Activated CD4-positive, alpha-beta T cell treated with anti-CD3 and anti-CD28 coated beads, Interleukin-2, amount 10 ng/mL, durations not matched to agents 24 days and 14 days (primary cell): Measurements from ENCODE around the gene SLC44A5. TPM values are rescaled to one million over a fixed set of nuclear protein-coding genes. Genes with fewer than 3 reads are reported as not detected.
"Not testable (repeated sequence)": the region's sequence is repeated elsewhere in the genome, so short reads cannot be mapped to it uniquely, and the experiment has no call there.

Experiments used
- DNase-seq: peaks from one replicate; pipeline ENCODE4 v3.0.0; 2022
- H3K27ac Mint-ChIP-seq: one replicate; pipeline ENCODE4 v1.8.0; 2022; ENCODE audit warnings: mild to moderate bottlenecking, mixed read lengths
- H3K27me3 Mint-ChIP-seq: one replicate; pipeline ENCODE4 v1.8.0; 2022; ENCODE audit warnings: mixed read lengths
- H3K36me3 Mint-ChIP-seq: one replicate; pipeline ENCODE4 v1.8.0; 2022; ENCODE audit warnings: low read depth, mild to moderate bottlenecking, mixed read lengths
- H3K4me1 Mint-ChIP-seq: one replicate; pipeline ENCODE4 v1.8.0; 2021; ENCODE audit warnings: mixed read lengths
- H3K4me3 Mint-ChIP-seq: one replicate; pipeline ENCODE4 v1.8.0; 2022; ENCODE audit warnings: mild to moderate bottlenecking, moderate library complexity, mixed read lengths
- H3K9me3 Mint-ChIP-seq: one replicate; pipeline ENCODE4 v1.8.0; 2021; ENCODE audit warnings: mixed read lengths
- intact Hi-C: fragments of 100-400 bp; cut with micrococcal nuclease; formaldehyde crosslinking; loops from one replicate; pipeline ENCODE4 v1.15.1; 2023
- total RNA-seq: library from RNA; stranded (reverse); gene quantifications from 2 replicates; pipeline ENCODE4 v1.2.3, GENCODE V29; 2022

The SLC44A5 gene
- total RNA-seq, 1 donor from 2014 or later, result not detected

DNA sequence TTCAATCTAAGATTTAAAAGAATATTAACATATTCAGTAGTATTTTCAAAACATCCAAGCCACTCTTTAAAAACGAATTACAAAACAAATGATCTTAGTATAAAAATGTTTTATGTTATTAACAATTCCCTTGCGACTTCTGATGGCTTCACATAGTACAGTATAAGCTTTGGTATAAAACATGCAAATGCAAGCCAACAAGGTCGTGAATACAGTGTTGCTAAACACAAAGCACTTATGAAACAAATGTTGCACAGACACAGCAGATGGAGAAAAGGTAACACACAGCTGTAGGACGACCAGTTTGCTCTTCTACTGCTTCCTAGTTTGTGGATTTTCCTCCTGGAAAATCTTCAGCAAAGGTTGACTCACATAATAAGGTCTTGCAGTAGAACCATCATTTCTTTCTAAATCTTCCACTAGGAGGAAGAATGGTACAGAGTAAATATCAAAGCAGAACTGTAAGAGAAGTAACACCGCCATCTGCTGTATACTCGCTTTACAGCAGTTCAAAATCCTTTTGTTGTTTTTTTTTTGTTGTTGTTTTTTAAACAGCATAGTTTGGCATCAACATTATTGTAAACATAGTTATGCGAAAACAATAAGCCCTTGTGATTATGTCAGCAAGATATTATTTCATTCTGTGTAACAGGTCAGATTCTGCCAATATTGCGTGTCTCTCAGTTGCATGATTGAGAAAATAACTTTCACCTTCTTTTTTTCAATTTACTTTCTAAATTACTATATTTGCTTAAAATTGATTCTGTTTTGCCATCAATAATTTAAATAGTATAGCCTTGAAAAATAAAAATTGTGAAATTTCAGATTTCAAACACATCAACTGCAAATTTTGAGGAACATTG lies 407.3 kb downstream of the SLC44A5 start:
- Mint-ChIP-seq H3K36me3 (no peaks in the 10 kb centered on the region), H3K4me1 (no peaks in the 10 kb centered on the region), H3K27ac (no peak overlapping the region), H3K27me3 (no peaks in the 10 kb centered on the region), H3K9me3 (no peaks in the 10 kb centered on the region), H3K4me3 (no peak overlapping the region)
- DNase-seq, result peak; percentile 55
- intact Hi-C loops, result no loop called here

DNA sequence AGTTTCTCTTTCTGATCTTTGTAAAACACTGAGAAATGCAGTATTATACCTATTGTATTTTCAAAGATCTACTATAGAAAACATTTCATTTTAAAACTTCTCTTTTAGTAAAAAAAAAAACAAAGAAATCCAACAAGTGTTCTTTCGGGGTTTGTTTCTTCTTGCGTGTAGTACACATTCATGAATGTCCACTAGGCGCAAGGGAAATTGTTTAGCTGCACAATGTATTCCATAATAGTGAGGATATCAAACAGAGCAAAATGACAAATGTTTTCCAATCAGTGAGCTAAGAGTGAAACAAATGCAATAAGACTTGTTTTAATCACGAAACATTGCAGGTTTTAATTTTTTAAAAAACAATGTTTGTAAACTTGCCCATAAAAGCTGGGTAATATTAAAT lies 408.2 kb downstream of the SLC44A5 start:
- H3K9me3 Mint-ChIP-seq, result no peaks in the 10 kb centered on the region
- no peak overlapping the region for H3K27ac Mint-ChIP-seq
- no peaks in the 10 kb centered on the region for H3K4me1 Mint-ChIP-seq
- no peak for DNase-seq
- no peaks in the 10 kb centered on the region for H3K27me3 Mint-ChIP-seq
- H3K4me3 Mint-ChIP-seq, result no peak overlapping the region
- no peaks in the 10 kb centered on the region for H3K36me3 Mint-ChIP-seq
- intact Hi-C loops, result no loop called here

- Mint-ChIP-seq H3K9me3 (no peaks in the 10 kb centered on the region), H3K36me3 (no peaks in the 10 kb centered on the region), H3K4me1 (no peaks in the 10 kb centered on the region), H3K4me3 (no peak overlapping the region), H3K27ac (no peak overlapping the region), H3K27me3 (no peaks in the 10 kb centered on the region)
- intact Hi-C loops, result no loop called here
- DNase-seq, result no peak
Observed at GRCh38 chr1:75198761-75199160, 412.2 kb downstream of the SLC44A5 start.

- H3K4me3 Mint-ChIP-seq, result no peak overlapping the region
- no peaks in the 10 kb centered on the region for H3K27me3 Mint-ChIP-seq
- no peaks in the 10 kb centered on the region for H3K9me3 Mint-ChIP-seq
Observed at GRCh38 chr1:75198163-75198562, 412.8 kb downstream of the SLC44A5 start.

GRCh38 chr1:75188892-75189291 lies 422.0 kb downstream of the SLC44A5 start:
- H3K4me1 Mint-ChIP-seq, result no peaks in the 10 kb centered on the region
- H3K27me3 Mint-ChIP-seq, result no peaks in the 10 kb centered on the region
- DNase-seq, result no peak
- H3K36me3 Mint-ChIP-seq, result no peaks in the 10 kb centered on the region
- no peak overlapping the region for H3K4me3 Mint-ChIP-seq
- no peaks in the 10 kb centered on the region for H3K9me3 Mint-ChIP-seq
- intact Hi-C loops, result no loop called here
- no peak overlapping the region for H3K27ac Mint-ChIP-seq

More at GRCh38 chr1:75198163-75198562, 412.8 kb downstream of the SLC44A5 start:
- intact Hi-C loops, result no loop called here
- Mint-ChIP-seq H3K36me3 (no peaks in the 10 kb centered on the region), H3K4me1 (no peaks in the 10 kb centered on the region), H3K27ac (no peak overlapping the region)
- no peak for DNase-seq

DNA sequence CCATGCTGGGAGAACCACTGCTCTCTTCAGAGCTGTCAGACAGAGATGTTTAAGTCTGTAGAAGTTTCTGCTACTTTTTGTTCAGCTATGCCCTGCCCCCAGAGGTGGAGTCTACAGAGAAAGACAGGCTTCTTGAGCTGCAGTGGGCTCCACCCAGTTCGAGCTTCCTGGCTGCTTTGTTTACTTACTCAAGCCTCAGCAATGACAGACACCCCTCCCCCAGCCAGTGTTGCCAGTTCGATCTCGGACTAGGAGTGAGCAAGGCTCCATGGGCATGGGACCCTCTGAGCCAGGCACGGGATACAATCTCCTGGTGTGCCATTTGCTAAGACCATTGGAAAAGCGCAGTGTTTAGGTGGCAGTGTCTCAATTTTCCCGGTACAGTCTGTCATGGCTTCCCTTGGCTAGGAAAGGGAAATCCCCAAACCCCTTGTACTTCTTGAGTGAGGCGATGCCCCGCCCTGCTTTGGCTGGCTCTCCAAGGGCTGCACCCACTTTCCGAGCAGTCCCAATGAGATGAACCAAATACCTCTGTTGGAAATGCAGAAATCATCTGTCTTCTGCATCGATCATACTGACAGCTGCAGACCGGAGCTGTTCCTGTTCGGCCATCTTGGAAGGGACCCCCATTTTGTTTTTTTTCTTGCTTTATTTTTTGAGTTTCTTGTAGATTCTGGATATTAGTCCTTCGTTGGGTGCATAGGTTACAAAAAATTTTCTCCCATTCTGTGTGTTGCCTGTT lies 429.5 kb downstream of the SLC44A5 start:
- H3K27me3 Mint-ChIP-seq, H3K9me3 Mint-ChIP-seq, H3K4me3 Mint-ChIP-seq, H3K36me3 Mint-ChIP-seq, H3K4me1 Mint-ChIP-seq, H3K27ac Mint-ChIP-seq, DNase-seq, intact Hi-C loops: not testable (repeated sequence)

- Mint-ChIP-seq H3K4me3 (no peak overlapping the region), H3K4me1 (no peaks in the 10 kb centered on the region), H3K9me3 (no peaks in the 10 kb centered on the region), H3K27me3 (no peaks in the 10 kb centered on the region), H3K27ac (no peak overlapping the region), H3K36me3 (no peaks in the 10 kb centered on the region)
- no peak for DNase-seq
- intact Hi-C loops, result no loop called here
Observed at GRCh38 chr1:75174031-75174760, 436.7 kb downstream of the SLC44A5 start.

DNA sequence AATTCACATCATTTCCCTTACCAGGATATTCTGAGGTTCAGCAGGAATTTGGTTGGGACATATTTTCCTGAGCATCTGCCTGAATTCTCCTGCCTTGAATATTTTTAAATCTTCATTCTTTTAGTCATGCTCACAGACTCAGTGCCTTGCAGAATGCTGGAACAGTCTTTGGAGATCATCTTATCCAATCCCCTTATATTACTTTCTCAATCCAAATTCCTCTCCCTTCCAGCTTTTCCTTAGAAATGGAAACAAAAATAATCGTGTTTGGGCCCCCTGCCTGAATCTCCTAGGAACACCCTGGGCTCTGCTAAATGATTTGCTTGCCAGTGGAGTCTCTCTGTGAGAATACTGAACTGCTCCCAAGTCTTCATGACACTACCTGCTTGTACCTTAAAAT lies 438.4 kb downstream of the SLC44A5 start:
- Mint-ChIP-seq H3K9me3 (no peaks in the 10 kb centered on the region), H3K4me1 (no peaks in the 10 kb centered on the region), H3K4me3 (no peak overlapping the region), H3K27ac (no peak overlapping the region), H3K36me3 (no peaks in the 10 kb centered on the region), H3K27me3 (no peaks in the 10 kb centered on the region)
- intact Hi-C loops, result no loop called here
- no peak for DNase-seq

- H3K4me3 Mint-ChIP-seq, result no peak overlapping the region
- H3K4me1 Mint-ChIP-seq, result no peaks in the 10 kb centered on the region
- no peak for DNase-seq
- H3K27me3 Mint-ChIP-seq, result no peaks in the 10 kb centered on the region
- no peaks in the 10 kb centered on the region for H3K36me3 Mint-ChIP-seq
- intact Hi-C loops, result no loop called here
- H3K27ac Mint-ChIP-seq, result no peak overlapping the region
- no peaks in the 10 kb centered on the region for H3K9me3 Mint-ChIP-seq
Observed at GRCh38 chr1:75171876-75172275, 439.0 kb downstream of the SLC44A5 start.

GRCh38 chr1:75170981-75171380 lies 439.9 kb downstream of the SLC44A5 start:
- intact Hi-C loops, result no loop called here
- H3K27me3 Mint-ChIP-seq, result no peaks in the 10 kb centered on the region
- no peaks in the 10 kb centered on the region for H3K4me1 Mint-ChIP-seq
- no peak overlapping the region for H3K4me3 Mint-ChIP-seq
- H3K27ac Mint-ChIP-seq, result no peak overlapping the region
- no peak for DNase-seq
- H3K9me3 Mint-ChIP-seq, result no peaks in the 10 kb centered on the region
- no peaks in the 10 kb centered on the region for H3K36me3 Mint-ChIP-seq

DNA sequence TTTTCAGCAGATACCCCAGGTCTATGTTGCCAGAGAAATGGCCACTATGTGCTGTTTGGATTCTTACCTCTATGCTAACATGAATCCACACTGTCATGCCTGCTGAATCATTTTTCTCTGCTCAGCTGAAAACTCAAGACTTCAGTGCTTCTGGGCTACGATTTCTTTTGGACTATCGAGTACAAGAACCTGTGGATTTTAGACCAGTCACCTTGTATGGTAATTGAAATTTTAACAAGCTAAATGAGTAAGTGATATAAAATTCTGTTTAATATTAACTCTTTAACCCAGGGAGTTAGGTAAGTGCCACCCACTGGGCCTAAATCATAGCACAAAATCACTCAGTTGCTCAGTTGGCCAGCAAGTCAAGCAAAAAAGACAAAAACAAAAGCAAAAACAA lies 440.9 kb downstream of the SLC44A5 start:
- Mint-ChIP-seq H3K4me1 (no peaks in the 10 kb centered on the region), H3K27ac (no peak overlapping the region), H3K4me3 (no peak overlapping the region), H3K36me3 (no peaks in the 10 kb centered on the region), H3K27me3 (no peaks in the 10 kb centered on the region), H3K9me3 (no peaks in the 10 kb centered on the region)
- DNase-seq, result no peak
- intact Hi-C loops, result no loop called here

GRCh38 chr1:75166821-75167220 lies 444.1 kb downstream of the SLC44A5 start:
- Mint-ChIP-seq H3K9me3 (no peaks in the 10 kb centered on the region), H3K27me3 (no peaks in the 10 kb centered on the region), H3K4me3 (no peak overlapping the region), H3K4me1 (no peaks in the 10 kb centered on the region), H3K27ac (no peak overlapping the region), H3K36me3 (no peaks in the 10 kb centered on the region)
- intact Hi-C loops, result no loop called here
- no peak for DNase-seq

- intact Hi-C loops, result no loop called here
- H3K36me3 Mint-ChIP-seq, result no peaks in the 10 kb centered on the region
- H3K27ac Mint-ChIP-seq, result no peak overlapping the region
- no peak for DNase-seq
- H3K27me3 Mint-ChIP-seq, result no peaks in the 10 kb centered on the region
- H3K4me3 Mint-ChIP-seq, result no peak overlapping the region
- H3K9me3 Mint-ChIP-seq, result no peaks in the 10 kb centered on the region
- H3K4me1 Mint-ChIP-seq, result no peaks in the 10 kb centered on the region
Observed at GRCh38 chr1:75165264-75165663, 445.6 kb downstream of the SLC44A5 start.

DNA sequence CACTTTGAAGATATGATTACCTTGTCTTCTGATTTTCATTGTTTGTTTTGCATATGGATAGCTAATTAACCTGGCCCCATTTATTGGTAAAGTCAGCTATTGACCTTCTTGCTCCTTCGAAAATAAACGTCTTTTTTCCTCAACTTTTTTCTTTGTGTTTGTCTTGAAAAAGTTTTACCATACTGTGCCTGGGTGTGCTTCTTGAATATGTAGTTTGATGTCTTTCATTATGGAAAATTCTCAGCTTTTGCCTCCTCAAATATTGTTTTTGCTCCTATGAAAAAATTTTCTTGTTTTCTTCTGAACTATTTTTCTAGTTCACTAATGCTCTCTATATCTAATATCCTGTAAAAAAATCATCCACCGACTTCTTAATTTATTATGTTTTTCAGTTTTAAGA lies 451.8 kb downstream of the SLC44A5 start:
- Mint-ChIP-seq H3K36me3 (no peaks in the 10 kb centered on the region), H3K27ac (no peak overlapping the region), H3K4me1 (no peaks in the 10 kb centered on the region), H3K9me3 (no peaks in the 10 kb centered on the region), H3K4me3 (no peak overlapping the region), H3K27me3 (no peaks in the 10 kb centered on the region)
- DNase-seq, result no peak
- intact Hi-C loops, result no loop called here
